ENCODE results near the gene BCCIP. TPM values are rescaled to one million over a fixed set of nuclear protein-coding genes. Genes with fewer than 3 reads are reported as not detected.

The BCCIP gene
- total RNA-seq, 1 donor from 2014 or later, result 81.5 TPM

- Mint-ChIP-seq H3K9me3 (no peaks in the 10 kb centered on the region), H3K27ac (no peak overlapping the region), H3K4me3 (no peak overlapping the region), H3K36me3 (peaks cover 10% of the 10 kb centered on the region), H3K4me1 (ENCODE audit: unreplicated experiment) (peaks cover 4% of the 10 kb centered on the region), H3K27me3 (no peaks in the 10 kb centered on the region)
- DNase-seq (ENCODE audit: extremely low spot score, unreplicated experiment), result no peak
- TF ChIP-seq CTCF (conservative IDR thresholded peaks at IDR 0.05), result no peak
Measured at GRCh38 chr10:125795128-125795527, 28.2 kb upstream of the BCCIP start.

- no peak for TF ChIP-seq CTCF (conservative IDR thresholded peaks at IDR 0.05)
- H3K27me3 Mint-ChIP-seq, result no peaks in the 10 kb centered on the region
Measured at GRCh38 chr10:125795637-125796190, 27.6 kb upstream of the BCCIP start.

GRCh38 chr10:125797424-125797823, 25.9 kb upstream of the BCCIP start:
- Mint-ChIP-seq H3K27me3 (no peaks in the 10 kb centered on the region), H3K4me3 (no peak overlapping the region), H3K36me3 (peaks cover 6% of the 10 kb centered on the region), H3K4me1 (ENCODE audit: unreplicated experiment) (peaks cover 4% of the 10 kb centered on the region), H3K9me3 (no peaks in the 10 kb centered on the region), H3K27ac (no peak overlapping the region)
- no peak for DNase-seq (ENCODE audit: extremely low spot score, unreplicated experiment)
- no peak for TF ChIP-seq CTCF (conservative IDR thresholded peaks at IDR 0.05)

More at GRCh38 chr10:125795637-125796190, 27.6 kb upstream of the BCCIP start:
- no peaks in the 10 kb centered on the region for H3K9me3 Mint-ChIP-seq
- DNase-seq (ENCODE audit: extremely low spot score, unreplicated experiment), result no peak
- H3K4me1 Mint-ChIP-seq (ENCODE audit: unreplicated experiment), result peaks cover 4% of the 10 kb centered on the region
- peaks cover 8% of the 10 kb centered on the region for H3K36me3 Mint-ChIP-seq
- no peak overlapping the region for H3K27ac Mint-ChIP-seq
- no peak overlapping the region for H3K4me3 Mint-ChIP-seq

GRCh38 chr10:125797994-125798662, 25.2 kb upstream of the BCCIP start:
- Mint-ChIP-seq H3K9me3 (no peaks in the 10 kb centered on the region), H3K27ac (no peak overlapping the region), H3K27me3 (no peaks in the 10 kb centered on the region), H3K4me1 (ENCODE audit: unreplicated experiment) (peaks cover 4% of the 10 kb centered on the region), H3K36me3 (peaks cover 6% of the 10 kb centered on the region), H3K4me3 (no peak overlapping the region)
- DNase-seq (ENCODE audit: extremely low spot score, unreplicated experiment), result no peak
- TF ChIP-seq CTCF (conservative IDR thresholded peaks at IDR 0.05), result no peak

- H3K4me1 Mint-ChIP-seq (ENCODE audit: unreplicated experiment), result peaks cover 4% of the 10 kb centered on the region
Measured at GRCh38 chr10:125799451-125800182, 23.7 kb upstream of the BCCIP start.

More at GRCh38 chr10:125799451-125800182, 23.7 kb upstream of the BCCIP start:
- no peak for DNase-seq (ENCODE audit: extremely low spot score, unreplicated experiment)
- Mint-ChIP-seq H3K36me3 (peaks cover 6% of the 10 kb centered on the region), H3K4me3 (no peak overlapping the region), H3K27ac (no peak overlapping the region), H3K27me3 (no peaks in the 10 kb centered on the region), H3K9me3 (no peaks in the 10 kb centered on the region)
- no peak for TF ChIP-seq CTCF (conservative IDR thresholded peaks at IDR 0.05)

Measured in type B pancreatic cell (in vitro differentiated cells).